HG03159 (cell line): ENCODE data around the gene KCNIP4.

Source experiments
- ATAC-seq: cut with Tn5 transposase; IDR thresholded peaks from one replicate; pipeline ENCODE4 v1.9.1; 2021; ENCODE audit warnings: mild to moderate bottlenecking, moderate library complexity; ENCODE audit not compliant: unreplicated experiment

KCNIP4 gene

DNA sequence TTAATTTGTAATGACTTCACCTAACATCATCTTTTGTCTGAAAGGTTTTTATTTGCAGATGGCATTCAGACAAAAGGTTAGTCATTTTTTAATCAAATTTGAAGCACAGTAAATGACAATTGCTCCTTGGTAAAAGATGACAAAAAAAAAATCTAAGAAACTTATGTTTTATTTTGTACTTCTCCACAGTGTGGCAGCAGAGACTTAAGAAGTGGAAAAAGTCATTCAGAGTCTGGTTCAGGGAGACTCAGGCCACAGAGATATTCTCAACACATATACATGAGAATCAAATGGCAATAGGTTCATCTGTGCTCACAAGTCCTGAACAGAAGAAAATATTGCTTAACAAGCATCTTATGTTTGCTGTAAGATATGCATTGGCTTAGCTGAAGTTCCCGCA is 436.2 kb downstream of the KCNIP4 start:
- no peak for ATAC-seq

DNA sequence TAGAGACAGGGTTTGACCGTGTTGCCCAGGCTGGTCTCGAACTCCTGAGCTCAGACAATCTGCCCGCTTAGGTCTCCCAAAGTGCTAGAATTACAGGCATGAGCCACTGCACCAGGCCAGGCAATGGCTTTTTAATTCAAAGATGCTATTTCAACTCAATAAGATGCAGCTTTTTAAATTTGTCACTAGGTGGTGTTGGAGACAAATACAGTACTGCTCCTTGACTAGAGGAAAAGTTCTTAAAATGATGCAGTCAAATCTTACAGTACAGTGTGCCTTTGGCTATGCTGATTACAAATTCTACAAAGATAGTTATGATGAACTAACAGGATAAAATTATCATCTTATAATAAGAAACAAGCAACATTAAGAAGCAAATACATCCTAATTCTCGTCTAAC is 441.1 kb downstream of the KCNIP4 start:
- ATAC-seq: peak; percentile 71

DNA sequence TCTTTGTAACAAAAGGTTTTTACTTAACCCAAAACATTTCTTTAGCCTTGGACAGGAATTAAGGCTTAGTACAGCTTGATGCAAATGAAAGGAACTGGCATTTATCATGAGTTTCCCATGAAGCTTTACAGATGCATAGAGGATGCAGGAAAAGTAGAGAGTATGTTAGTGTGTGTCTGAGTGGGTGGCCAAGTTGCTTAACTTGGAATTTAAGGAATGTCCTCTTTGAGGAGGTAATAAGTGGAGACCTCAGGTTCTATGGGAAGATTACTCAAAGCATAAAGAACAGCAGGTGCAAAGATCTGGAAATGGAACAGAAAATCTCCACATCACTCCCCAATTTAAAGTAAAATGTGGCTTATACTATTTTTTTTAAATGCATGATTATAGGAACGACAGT is 457.9 kb downstream of the KCNIP4 start:
- no peak for ATAC-seq

DNA sequence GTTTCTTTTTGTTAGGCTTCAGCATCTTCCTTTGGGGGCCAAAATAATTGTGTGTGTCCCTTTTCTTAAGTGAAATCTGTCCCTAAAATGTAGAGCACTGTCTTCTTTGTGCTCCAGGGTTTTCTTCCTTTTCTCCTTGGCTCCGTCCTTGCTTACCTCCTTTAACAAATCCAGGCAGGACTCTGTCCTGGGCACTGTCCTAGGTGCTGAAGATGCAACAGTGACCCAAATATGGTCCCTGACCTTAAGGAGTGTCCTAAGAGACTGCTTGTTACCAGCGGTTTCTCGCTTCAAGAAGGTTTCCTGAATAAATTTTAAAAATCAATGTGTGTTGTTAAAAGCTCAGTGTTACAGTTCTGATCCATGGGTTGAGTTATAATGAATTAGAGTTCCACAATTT is 471.8 kb downstream of the KCNIP4 start:
- no peak for ATAC-seq

DNA sequence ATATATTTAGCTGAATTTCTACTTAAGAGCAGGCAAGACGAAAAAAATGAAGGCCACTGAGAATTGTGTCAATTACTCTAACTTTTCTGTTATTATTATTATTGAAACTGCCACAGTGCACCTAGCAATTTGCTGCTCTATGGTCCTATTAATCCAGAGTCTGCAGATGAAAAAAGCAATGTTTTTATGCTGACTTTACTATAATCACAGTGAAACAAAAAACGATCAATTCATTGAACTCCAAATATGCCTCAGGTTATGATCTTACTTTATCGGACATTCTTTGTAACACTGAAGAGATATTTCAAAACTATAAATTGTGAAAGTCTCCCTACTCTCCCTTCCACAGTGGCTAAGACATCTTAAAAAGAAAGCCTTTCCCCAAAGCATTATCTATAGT is 474.4 kb downstream of the KCNIP4 start:
- no peak for ATAC-seq

DNA sequence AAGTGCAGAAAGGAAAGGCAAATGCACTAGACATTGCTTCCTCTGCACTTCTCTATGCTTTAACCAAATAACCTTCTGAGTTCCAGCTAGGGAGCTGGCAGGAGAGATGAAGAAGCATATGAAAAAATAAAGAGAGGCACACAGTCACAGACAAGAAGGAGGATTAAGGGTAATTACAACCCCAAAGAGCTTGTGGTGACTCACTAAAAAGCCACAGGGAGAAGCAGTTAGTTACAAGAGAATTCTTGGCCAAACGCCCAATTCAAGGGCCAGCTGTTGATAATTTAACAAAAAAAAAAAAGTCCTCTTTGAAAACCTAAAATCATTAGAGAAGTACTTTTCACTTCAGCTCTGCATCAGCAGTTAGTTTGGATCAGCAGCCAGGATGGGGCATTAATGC is 478.0 kb downstream of the KCNIP4 start:
- no peak for ATAC-seq

DNA sequence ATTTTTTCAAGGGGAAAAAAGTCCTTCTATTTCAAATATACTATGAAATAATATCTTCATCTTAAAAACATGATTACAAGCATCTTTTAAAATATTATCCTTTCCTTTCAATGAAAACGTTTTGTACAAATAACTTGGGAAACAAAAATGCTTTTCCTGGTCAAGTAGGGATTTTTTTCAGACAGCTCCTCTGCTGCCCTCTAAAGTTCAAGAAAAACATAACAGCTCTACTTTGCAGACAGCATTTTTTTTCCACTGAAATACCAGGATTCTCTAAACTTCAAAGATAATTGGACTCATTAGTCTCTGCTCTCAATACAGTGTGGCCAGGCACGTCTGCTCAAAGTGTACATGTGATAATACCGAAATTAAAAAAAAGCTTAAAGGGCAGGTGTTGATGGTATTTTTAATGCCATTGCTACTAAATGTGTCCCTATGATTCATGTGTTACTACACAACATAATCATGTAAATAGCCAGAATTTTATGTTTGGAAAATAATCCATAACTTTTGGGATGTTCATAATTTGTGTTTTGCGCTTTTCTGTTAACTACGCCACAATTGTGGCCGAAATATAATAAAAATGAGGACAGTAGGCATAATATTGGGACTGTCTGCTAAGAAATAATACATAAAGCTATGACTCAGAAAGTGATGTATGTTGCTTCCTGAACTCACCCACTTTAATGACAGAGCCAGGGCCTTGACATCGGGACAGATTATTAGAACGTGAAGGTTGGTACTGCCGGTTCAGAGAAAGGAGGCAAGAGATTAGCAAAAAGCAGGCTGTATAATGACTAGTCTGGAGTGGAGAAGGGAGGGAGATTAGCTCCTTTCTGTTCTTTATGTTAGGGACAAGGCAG is 478.9 kb downstream of the KCNIP4 start:
- ATAC-seq: no peak

DNA sequence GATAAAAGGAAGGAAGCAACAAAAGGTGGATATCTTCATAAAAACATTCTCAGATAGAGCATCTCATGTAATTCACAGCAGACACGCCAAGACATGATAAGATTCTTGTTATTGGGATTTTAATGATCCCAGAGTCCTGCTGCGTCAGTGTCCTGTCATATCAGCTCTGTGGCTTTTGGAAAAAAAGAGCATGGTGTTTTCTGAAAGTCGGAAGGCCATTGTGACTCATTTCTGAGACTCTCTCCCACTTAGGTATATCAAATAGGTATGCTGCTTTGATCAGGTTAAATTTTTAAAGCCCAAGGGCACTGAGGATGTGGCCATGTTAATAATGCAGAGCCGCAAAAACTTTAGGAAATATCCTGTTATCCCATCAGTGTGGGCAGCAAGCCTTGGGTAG is 481.0 kb downstream of the KCNIP4 start:
- ATAC-seq: no peak

DNA sequence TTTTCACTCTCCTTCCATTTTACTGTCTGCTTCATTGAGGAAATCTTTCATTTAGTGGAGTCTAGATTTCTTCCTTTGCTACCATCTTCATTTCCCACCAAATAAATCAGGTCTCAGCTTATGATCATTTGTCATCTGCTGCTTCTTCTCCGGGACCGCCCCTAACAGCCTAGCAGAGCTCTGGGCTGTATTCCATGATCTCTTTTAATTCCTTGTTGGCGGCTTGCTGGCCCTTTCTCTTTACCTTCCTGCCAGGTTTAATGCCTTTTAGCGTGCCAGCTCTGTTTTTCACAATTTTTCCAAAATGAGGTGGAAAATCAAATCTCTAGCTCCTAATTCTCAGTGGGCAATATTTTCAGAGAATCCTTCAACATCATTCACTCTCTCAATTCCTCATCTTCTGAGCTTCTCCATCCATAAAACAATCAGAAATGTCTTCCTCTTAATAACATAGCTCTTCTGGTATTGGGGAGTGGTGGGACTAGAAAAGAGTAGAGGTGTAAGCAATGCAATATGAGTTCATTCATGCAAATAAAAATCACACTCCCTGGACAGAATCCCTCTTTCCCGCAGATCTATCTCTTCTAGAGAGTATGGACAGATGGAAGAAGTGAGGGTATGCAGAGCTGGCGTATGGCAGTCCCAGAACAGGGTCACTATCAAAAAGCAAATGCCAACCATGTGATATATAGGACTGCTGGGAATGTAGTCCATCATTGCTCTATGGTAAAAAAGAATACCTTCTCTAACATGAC is 491.3 kb downstream of the KCNIP4 start:
- ATAC-seq: no peak

DNA sequence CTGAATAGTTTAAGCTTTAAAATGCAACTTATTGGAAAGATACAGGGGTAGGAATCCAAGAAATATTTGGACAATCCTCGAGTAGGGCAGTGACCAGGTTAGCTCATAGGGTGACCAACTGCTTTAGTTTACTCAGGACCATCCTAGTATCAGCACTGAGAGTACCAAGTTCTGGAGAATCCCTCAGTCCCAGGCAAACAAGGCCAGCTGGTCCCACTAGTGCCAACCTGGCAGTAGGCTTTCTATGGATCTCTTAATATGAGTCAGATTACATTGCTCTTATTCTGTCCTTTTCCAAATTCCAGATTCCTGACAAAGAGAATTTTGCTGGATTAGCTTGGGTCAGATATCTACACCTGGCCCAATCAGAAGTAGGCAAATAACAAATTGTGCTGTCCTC is 493.7 kb downstream of the KCNIP4 start:
- no peak for ATAC-seq

DNA sequence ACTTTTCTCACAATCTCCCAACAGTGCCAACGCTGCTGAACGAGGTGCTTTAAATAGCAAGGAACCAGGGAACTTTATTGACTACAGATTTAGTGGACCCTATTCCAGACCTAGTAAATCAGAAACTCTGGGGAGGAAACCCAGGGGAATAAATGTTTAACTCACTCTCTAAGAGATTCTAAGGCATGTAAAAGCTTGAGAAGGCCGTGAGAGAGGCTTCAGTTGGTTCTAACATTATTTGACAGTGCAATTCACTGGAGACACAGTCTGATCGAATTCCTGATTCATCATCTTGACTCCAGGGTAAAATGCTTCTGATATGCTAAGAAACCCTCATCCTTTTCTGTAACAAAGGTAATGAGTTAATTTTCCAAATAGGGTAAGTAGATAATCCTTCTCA is 494.4 kb downstream of the KCNIP4 start:
- no peak for ATAC-seq

DNA sequence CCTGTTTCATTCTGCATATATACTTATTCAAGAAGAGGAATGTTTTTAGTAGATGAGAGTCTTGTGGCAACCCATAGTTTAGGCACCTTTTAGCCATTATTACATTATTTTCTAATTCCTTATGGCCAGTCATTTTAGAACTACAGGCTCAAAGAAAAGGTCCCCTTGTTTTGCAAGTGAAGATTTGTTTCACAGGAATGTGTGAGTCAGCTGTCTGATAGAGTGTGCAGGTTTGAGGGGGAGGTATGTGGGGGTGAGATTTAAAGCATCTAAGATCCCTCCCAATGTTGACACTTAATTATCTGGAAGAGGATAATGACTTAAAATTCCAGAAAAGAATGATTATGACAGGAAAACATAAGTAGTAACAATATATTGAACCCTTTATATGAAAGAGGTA is 495.6 kb downstream of the KCNIP4 start:
- ATAC-seq: no peak

DNA sequence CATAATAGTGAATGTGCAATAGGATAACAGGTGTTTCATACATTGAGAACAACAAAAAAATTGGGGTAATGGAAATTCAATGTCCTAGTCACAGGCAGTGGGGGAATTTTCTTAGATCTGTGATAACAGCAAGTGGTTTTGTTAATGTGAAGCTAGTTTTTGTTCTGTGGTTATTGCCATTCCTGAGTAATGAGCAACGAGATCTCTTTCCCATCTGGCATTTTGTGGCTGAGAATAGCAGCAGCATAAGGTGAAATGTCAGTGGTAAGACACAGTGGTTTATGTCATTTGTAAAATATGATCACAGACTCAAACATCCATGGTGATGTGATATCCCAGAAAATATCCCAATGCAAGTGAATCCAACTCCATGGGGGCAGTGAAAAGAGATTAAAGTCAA is 497.5 kb downstream of the KCNIP4 start:
- ATAC-seq: no peak

DNA sequence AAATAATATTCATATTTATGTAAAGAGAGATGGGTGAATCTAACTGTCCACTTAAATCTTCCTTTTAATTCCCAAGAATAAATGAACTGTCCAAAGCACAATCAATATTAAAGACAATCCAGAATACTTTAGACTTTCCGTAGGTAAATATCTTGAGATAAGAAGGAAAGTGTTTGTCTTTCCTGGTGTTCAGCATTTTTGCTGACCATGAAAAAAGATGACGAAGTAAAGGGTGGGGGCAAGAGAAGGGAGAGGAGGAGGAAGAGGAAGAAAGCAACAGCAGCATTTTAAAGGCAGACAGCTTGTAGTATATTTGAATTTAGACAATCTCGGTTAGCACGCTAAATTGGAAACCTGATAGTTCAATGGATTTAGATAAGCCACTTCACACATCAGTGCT is 498.2 kb downstream of the KCNIP4 start:
- no peak for ATAC-seq

DNA sequence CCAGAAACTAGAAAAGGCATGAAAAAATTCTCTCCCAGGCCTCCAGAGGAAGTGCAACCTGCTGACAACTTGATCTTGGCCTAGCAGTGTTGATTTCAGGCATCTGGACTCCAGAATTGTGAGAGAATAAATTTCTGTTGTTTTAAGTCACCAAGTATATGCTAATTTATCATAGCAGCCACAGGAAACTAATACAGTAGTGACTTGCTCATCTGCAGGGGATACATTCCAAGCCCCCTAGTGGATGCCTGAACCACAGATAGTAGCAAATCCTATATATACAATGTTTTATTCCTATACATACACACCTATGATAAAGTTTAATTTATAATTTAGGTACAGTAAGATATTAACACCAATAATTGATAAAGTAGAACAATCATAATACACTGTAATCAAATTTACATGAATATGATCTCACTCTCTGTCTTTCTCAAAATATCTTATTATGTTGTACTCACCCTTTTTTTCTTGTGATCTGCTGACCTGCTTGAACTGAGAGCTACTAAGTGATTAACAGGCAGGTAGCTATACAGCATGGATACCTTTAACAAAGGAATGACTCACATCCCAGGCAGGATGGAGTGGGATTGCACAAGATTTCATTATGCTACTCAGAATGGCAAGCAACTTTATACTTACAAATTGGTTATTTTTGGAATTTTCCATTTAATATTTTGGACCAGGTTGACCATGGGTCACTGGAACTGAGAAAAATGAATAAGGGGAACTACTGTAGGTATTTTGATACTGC is 501.1 kb downstream of the KCNIP4 start:
- no peak for ATAC-seq

DNA sequence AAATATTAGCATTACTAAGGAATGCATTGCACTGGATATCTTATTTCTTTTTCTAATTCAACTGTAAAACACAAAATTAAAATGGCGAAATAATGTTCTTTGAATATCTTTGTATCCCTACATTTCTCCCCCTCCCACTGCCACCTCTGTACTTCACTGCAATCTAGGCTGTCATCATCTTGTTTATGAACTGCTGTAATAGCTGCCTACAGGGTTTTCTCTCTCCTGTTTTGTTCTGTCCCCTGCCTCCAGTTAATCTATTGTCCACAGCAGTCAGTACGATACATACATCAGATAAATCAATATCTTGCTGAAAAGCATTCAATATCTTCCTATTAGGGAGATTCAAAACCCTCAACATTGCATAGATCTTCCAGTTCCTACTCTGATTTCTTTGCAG is 528.4 kb downstream of the KCNIP4 start:
- no peak for ATAC-seq

DNA sequence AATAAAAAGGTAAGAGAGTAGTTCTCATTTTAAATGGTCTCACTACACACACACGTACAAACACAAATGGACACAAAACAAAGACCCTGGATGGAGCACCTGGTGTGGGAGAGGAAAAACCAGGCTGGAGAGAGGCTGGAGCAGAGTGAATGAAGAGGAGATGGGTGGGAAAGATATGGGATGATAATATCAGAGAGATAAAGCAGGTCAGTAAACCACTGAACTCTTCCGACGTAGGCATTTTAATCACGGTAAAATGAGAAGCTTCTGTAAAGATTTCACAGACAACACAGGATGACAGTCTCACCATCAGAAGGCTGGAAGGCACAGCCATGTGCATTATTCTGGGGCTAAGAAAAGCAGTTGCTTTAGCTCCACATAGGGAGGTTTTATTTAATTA is 532.8 kb downstream of the KCNIP4 start:
- no peak for ATAC-seq

DNA sequence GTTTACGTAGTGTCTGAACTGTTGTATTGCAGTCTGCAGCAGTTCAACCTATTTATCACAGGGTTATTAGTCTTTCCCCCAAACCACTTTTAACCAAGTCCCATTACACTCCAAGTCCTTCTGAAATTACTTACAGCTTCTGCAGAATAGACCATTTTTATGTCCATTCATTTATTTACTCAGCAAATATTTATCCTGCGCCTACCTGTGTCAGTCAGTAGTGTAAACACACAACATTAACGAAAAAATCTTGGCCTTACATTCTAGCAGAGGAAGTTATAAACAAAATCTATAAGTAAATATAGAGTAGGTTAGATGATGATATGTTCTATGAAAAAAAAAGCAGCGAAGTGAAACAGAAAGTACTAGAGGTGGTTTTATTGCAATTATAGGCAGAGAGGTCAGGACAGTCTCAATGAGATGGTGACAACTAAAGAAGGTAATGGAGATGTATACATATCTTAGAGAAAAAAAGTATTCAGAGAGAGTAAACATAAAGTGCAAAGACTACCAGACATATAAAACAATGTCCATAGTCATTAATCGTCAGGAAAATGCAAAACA is 534.7 kb downstream of the KCNIP4 start:
- ATAC-seq: no peak

DNA sequence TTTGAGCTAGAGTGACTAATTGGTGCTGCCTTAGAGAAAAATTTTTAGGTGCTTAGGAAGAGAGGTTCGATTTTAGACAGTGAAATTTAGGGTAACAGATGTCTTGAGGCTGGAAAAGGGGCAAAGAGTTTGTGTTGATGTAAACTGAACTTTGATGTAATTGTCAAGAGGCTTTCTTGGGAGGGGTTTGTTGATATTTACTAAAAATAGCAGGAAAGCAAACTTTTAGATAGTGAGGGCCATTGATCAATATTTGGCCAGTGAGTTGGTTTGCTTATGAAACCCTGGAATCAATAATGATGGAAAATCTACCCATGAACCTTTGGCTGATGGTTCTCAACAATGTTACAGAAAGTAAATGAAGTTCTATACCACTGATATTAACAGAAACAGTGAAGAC is 537.5 kb downstream of the KCNIP4 start:
- no peak for ATAC-seq

DNA sequence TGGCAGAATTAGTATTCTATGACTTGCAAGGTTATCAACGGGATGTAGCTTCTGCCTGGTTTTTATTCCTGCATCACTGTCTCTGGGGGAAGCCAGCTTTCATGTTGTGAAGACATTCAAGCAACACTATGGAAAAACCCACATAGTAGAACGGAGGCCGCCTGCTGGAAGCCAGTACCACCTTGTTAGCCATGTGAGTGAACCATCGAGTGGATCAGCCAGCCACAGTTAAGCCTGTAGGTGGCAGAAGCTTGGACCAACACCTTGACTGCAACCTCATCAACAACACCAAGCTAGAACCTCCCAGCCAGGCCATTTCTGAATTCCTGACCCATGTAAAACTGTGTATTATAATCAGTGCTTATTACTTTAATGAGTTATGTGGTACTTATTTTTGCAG is 538.2 kb downstream of the KCNIP4 start:
- ATAC-seq: no peak

DNA sequence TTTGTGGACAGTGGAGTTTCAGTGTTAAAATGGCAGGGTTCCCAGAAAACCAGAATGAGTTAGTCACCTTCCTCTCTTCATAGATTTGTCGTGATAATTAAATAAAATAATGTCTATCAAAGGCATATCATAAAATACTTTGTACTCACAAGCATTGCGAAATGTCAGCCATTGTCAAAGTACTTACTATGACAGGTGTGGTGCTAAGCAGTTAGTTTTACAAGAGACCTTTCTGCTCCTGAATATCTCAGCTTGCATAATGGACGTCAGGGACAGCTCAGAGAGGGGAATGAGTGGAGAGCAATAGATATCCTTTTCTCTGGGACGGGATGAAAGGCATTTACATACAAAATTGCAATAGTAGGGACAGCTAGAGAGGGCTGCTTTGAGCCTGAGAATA is 560.9 kb downstream of the KCNIP4 start:
- ATAC-seq: no peak
